ENCODE results near the gene ST7.

DNA sequence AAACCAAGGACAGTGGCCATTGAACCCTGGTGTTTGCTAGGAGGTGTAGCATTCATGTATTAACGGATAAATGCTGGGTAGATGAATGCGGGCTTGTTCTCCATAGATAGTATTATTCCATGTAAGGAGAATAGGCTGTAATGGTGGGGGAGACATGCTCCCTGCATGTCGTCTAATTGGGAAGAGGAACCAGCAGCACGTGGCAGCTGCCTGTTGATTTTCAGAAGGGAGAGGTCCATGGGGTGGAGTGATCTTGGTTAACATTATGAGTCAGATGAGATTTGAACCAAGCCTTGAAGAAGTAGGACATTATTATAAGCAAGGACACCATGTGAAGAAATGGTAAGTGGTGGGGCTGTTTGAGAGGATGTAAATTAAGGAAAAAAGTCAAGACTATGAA lies 257.1 kb downstream of the ST7 start:
- TF ChIP-seq, protein P1, sequence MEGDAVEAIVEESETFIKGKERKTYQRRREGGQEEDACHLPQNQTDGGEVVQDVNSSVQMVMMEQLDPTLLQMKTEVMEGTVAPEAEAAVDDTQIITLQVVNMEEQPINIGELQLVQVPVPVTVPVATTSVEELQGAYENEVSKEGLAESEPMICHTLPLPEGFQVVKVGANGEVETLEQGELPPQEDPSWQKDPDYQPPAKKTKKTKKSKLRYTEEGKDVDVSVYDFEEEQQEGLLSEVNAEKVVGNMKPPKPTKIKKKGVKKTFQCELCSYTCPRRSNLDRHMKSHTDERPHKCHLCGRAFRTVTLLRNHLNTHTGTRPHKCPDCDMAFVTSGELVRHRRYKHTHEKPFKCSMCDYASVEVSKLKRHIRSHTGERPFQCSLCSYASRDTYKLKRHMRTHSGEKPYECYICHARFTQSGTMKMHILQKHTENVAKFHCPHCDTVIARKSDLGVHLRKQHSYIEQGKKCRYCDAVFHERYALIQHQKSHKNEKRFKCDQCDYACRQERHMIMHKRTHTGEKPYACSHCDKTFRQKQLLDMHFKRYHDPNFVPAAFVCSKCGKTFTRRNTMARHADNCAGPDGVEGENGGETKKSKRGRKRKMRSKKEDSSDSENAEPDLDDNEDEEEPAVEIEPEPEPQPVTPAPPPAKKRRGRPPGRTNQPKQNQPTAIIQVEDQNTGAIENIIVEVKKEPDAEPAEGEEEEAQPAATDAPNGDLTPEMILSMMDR (IDR thresholded peaks at IDR 0.05) = no peak
- TF ChIP-seq POLR2A (IDR thresholded peaks at IDR 0.05) = no peak

All from sigmoid colon (tissue), 3 donors.